ENCODE results near the gene PERM1. TPM values are rescaled to one million over a fixed set of nuclear protein-coding genes. Genes with fewer than 3 reads are reported as not detected.

Gene PERM1
- total and polyA plus RNA-seq, 2 of the 8 experiments (the other 6 are each of a cell fraction or from before 2014, with no cell fraction given), result not detected

DNA sequence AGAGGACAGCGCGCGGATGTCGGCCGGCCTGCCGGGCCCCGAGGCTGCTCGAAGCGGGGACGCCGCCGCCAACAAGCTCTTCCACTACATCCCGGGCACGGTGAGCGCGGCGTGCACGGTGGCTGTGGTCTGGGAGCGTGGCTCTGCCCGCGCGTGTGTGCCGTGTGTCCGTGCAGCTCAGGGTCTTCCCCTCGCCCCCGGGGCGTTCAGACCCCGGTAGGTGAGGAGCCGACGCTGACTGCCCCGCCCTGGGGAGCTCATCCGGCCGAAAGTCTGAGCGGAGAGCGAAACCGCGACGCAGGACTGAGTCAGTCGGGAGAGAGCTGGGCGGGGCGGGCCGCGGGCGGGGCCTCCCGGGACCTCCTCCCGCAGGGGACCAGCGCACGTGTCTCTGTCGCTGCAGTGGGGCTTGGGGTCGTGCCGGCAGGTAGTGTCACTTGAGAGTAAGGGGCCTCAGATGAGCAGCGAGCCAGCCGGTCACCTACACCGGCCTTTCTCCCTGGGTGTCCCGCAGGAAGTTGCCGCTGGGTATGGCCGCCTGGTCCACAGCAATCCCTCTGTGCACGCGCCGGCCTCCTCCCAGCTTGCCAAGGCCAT lies 15.1 kb downstream of the PERM1 start (continued):
- TF ChIP-seq PHF8 (conservative IDR thresholded peaks at IDR 0.05; ENCODE audit: low read depth, low read length) (no peak), CBX8 (IDR thresholded peaks at IDR 0.05; ENCODE audit: borderline replicate concordance, low read depth, low read length) (no peak)
